Astrocyte (in vitro differentiated cells and primary cell): Measurements from ENCODE around the gene TARP.
"Not testable (repeated sequence)": the region's sequence is repeated elsewhere in the genome, so short reads cannot be mapped to it uniquely, and the experiment has no call there.

Experiments
- DNase-seq: peaks from one replicate; pipeline ENCODE4 v3.0.0-alpha.2; 2010; ENCODE audit warnings: low read depth
- FAIRE-seq: peaks from 2 replicates; lab custom pipeline; 2011; peaks lifted over from hg19 to GRCh38; lab: Jason Lieb, UNC
- H2AFZ ChIP-seq: 2 replicates; pipeline ENCODE4 v1.6.0; 2012; ENCODE audit warnings: low read depth, low read length, inconsistent platforms
- H3K27ac ChIP-seq: 2 replicates; pipeline ENCODE4 v1.5.1; 2011; ENCODE audit warnings: low read depth, low read length, inconsistent platforms
- H3K27me3 ChIP-seq: 2 replicates; pipeline ENCODE4 v1.6.0; 2011; ENCODE audit warnings: low read length, inconsistent platforms; ENCODE audit not compliant: insufficient read depth
- H3K36me3 ChIP-seq: 2 replicates; pipeline ENCODE4 v1.5.1; 2011; ENCODE audit warnings: low read length, inconsistent platforms; ENCODE audit not compliant: insufficient read depth
- H3K4me1 ChIP-seq: 2 replicates; pipeline ENCODE4 v1.5.1; 2011; ENCODE audit warnings: low read length, inconsistent platforms; ENCODE audit not compliant: insufficient read depth
- H3K4me2 ChIP-seq: 2 replicates; pipeline ENCODE4 v1.6.0; 2012; ENCODE audit warnings: low read length, inconsistent platforms
- H3K4me3 ChIP-seq: 2 replicates; pipeline ENCODE4 v1.5.1; 2011; ENCODE audit warnings: low read depth, mild to moderate bottlenecking, low read length, inconsistent platforms; ENCODE audit not compliant: insufficient read depth
- H3K79me2 ChIP-seq: 2 replicates; pipeline ENCODE4 v1.6.0; 2012; ENCODE audit warnings: mild to moderate bottlenecking, low read length, inconsistent platforms; ENCODE audit not compliant: insufficient read depth
- H3K9ac ChIP-seq: 2 replicates; pipeline ENCODE4 v1.6.0; 2012; ENCODE audit warnings: mild to moderate bottlenecking, low read length, inconsistent platforms
- H3K9me3 ChIP-seq: 2 replicates; pipeline ENCODE4 v1.5.1; 2012; ENCODE audit warnings: low read depth, mild to moderate bottlenecking, low read length, inconsistent platforms; ENCODE audit not compliant: insufficient read depth
- H4K20me1 ChIP-seq: 2 replicates; pipeline ENCODE4 v1.6.0; 2012; ENCODE audit warnings: low read length, inconsistent platforms; ENCODE audit not compliant: insufficient read depth
- H3K27ac Mint-ChIP-seq: one replicate; pipeline ENCODE4 v1.8.0; 2021; ENCODE audit warnings: mild to moderate bottlenecking, mixed read lengths; ENCODE audit not compliant: unreplicated experiment
- H3K27me3 Mint-ChIP-seq: one replicate; pipeline ENCODE4 v1.8.0; 2021; ENCODE audit warnings: low read depth, mixed read lengths; ENCODE audit not compliant: unreplicated experiment
- H3K36me3 Mint-ChIP-seq: one replicate; pipeline ENCODE4 v1.8.0; 2021; ENCODE audit warnings: low read depth, mixed read lengths; ENCODE audit not compliant: unreplicated experiment
- H3K4me1 Mint-ChIP-seq: one replicate; pipeline ENCODE4 v1.8.0; 2021; ENCODE audit warnings: low read depth, mixed read lengths; ENCODE audit not compliant: unreplicated experiment
- H3K4me3 Mint-ChIP-seq: one replicate; pipeline ENCODE4 v1.8.0; 2021; ENCODE audit warnings: mild to moderate bottlenecking, moderate library complexity, mixed read lengths; ENCODE audit not compliant: unreplicated experiment
- H3K9me3 Mint-ChIP-seq: one replicate; pipeline ENCODE4 v1.8.0; 2021; ENCODE audit warnings: mild to moderate bottlenecking, mixed read lengths; ENCODE audit not compliant: unreplicated experiment
- EZH2 ChIP-seq: IDR thresholded peaks from 2 replicates; pipeline ENCODE4 v1.6.1; 2012; ENCODE audit warnings: mild to moderate bottlenecking, low read length, inconsistent platforms; ENCODE audit not compliant: insufficient read depth
- TF ChIP-seq, protein P1 (sequence below): IDR thresholded peaks from 2 replicates; pipeline ENCODE4 v1.5.1; 2011; ENCODE audit warnings: low read depth, mild to moderate bottlenecking, inconsistent platforms, low read length, moderate library complexity; ENCODE audit not compliant: insufficient read depth

Gene TARP

DNA sequence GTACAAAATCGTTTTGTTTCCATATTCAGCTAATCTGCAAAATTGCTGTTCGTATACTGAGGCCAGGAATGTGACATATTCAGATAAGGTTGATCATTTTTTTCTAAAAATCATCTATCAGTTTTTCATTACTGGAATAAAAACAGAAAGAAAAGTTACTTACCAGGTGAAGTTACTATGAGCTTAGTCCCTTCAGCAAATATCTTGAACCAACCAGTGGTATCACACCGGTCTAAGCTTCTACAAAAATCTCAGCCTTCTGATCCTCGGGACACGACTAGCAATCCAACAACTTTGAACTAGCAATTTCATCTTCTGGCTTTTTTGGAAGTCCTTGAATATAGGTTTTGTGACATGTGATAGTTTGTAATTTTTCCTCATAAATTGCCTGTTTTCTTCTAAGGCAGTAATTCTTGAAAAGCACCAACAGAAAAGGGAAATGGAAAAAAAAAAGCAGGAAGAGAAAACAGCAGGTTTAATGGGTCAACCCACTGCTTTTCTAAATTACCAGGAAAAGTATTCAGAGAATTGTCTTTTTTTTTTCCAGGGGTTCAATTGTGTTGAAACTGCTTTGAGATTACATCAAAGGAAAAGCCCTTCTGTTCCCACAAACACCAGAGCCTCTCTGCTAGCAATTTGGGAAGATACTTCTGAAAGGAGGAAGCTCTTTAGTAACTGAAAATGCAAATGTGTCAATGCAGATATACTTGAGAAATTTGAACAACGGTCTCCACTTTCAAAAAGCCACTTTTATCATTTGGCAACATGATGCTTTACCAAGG is 2.9 kb upstream of the TARP start:
- H3K4me1 Mint-ChIP-seq, result peaks cover 5% of the 10 kb centered on the region
- no peak overlapping the region for H2AFZ ChIP-seq
- no peaks in the 10 kb centered on the region for H3K27me3 ChIP-seq
- no peak overlapping the region for H3K9ac ChIP-seq
- H3K36me3 ChIP-seq, result no peaks in the 10 kb centered on the region
- H3K27me3 Mint-ChIP-seq, result no peaks in the 10 kb centered on the region
- H4K20me1 ChIP-seq, result no peaks in the 10 kb centered on the region
- no peak for TF ChIP-seq EZH2
- TF ChIP-seq, protein P1, sequence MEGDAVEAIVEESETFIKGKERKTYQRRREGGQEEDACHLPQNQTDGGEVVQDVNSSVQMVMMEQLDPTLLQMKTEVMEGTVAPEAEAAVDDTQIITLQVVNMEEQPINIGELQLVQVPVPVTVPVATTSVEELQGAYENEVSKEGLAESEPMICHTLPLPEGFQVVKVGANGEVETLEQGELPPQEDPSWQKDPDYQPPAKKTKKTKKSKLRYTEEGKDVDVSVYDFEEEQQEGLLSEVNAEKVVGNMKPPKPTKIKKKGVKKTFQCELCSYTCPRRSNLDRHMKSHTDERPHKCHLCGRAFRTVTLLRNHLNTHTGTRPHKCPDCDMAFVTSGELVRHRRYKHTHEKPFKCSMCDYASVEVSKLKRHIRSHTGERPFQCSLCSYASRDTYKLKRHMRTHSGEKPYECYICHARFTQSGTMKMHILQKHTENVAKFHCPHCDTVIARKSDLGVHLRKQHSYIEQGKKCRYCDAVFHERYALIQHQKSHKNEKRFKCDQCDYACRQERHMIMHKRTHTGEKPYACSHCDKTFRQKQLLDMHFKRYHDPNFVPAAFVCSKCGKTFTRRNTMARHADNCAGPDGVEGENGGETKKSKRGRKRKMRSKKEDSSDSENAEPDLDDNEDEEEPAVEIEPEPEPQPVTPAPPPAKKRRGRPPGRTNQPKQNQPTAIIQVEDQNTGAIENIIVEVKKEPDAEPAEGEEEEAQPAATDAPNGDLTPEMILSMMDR, result no peak
- no peaks in the 10 kb centered on the region for H3K79me2 ChIP-seq
- no peaks in the 10 kb centered on the region for H3K9me3 Mint-ChIP-seq
- no peak overlapping the region for H3K4me3 Mint-ChIP-seq
- no peak for FAIRE-seq
- no peaks in the 10 kb centered on the region for H3K9me3 ChIP-seq
- H3K27ac Mint-ChIP-seq, result no peak overlapping the region
- no peak overlapping the region for H3K27ac ChIP-seq
- no peaks in the 10 kb centered on the region for H3K36me3 Mint-ChIP-seq
- H3K4me2 ChIP-seq, result no peak overlapping the region
- DNase-seq, result no peak
- no peak overlapping the region for H3K4me3 ChIP-seq
- no peaks in the 10 kb centered on the region for H3K4me1 ChIP-seq

DNA sequence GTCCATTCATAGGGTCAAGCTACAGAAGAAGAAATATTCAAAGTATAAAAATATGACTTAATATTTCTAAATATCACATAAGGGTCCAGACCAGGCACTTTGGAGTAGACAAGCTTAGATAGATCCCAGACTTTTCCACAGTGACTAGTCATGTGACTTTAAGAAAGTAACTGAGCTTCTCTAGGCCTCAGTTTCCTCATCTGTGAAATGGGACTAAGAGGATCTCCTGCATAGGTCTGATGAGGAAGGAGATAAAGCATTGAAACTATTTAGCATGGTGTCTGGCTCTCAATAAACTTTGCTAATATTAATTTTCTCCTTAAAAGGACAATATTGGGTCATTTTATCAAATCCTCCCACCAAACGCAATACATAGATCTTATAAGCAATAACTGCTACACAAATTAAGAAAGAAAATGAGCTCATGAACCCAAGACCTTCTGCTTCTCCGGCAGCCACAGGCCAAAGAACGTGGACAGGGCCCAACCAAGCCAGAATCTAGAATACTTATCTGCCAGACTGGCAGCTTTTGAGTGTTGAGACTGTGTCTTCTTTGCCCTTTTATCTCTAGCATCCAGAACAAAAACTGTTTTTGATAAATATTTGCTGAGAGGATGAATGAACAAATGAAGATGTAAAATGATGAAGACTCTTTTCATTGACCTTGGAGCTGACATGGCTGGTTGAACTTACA is 1.6 kb upstream of the TARP start:
- DNase-seq (no peak), FAIRE-seq (no peak)
- Mint-ChIP-seq H3K36me3 (no peaks in the 10 kb centered on the region), H3K27ac (no peak overlapping the region), H3K27me3 (no peaks in the 10 kb centered on the region), H3K4me3 (no peak overlapping the region), H3K9me3 (no peaks in the 10 kb centered on the region), H3K4me1 (peaks cover 4% of the 10 kb centered on the region)
- no peak overlapping the region for H3K9ac ChIP-seq
- H3K4me3 ChIP-seq, result no peak overlapping the region
- no peaks in the 10 kb centered on the region for H3K4me1 ChIP-seq
- no peaks in the 10 kb centered on the region for H3K36me3 ChIP-seq
- TF ChIP-seq, protein P1, result no peak
- TF ChIP-seq EZH2, result no peak
- no peak overlapping the region for H3K27ac ChIP-seq
- no peak overlapping the region for H2AFZ ChIP-seq
- H3K4me2 ChIP-seq, result no peak overlapping the region
- H3K9me3 ChIP-seq, result no peaks in the 10 kb centered on the region
- no peaks in the 10 kb centered on the region for H4K20me1 ChIP-seq
- no peaks in the 10 kb centered on the region for H3K27me3 ChIP-seq
- no peaks in the 10 kb centered on the region for H3K79me2 ChIP-seq

DNA sequence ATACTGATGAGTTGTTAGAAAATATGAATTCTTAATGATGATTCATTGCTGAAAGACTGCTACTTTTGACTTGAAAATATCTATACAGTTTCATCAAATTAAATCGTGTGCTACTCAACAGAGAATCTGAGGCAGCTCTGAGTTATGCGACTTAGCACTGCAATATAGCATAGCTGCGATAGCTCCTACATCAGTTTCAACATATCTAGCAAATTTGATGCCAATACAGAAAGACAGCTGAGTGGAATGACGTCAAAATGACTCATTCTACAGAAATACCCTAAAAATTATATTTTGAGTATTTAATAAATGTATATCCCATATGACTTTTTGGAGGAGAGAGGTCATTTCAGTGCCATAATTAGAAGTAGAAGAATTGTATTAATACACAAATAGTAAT is 1.1 kb upstream of the TARP start:
- Histone ChIP-seq H3K27me3 (no peaks in the 10 kb centered on the region), H3K9ac (no peak overlapping the region), H3K4me1 (no peaks in the 10 kb centered on the region), H2AFZ (no peak overlapping the region), H3K4me3 (no peak overlapping the region), H3K36me3 (no peaks in the 10 kb centered on the region), H3K79me2 (no peaks in the 10 kb centered on the region), H3K9me3 (no peaks in the 10 kb centered on the region), H3K27ac (no peak overlapping the region), H3K4me2 (no peak overlapping the region), H4K20me1 (no peaks in the 10 kb centered on the region)
- FAIRE-seq (no peak), DNase-seq (no peak)
- Mint-ChIP-seq H3K27ac (no peak overlapping the region), H3K4me3 (no peak overlapping the region), H3K9me3 (no peaks in the 10 kb centered on the region), H3K4me1 (no peaks in the 10 kb centered on the region), H3K27me3 (no peaks in the 10 kb centered on the region), H3K36me3 (no peaks in the 10 kb centered on the region)
- TF ChIP-seq, protein P1, result no peak
- TF ChIP-seq EZH2, result no peak

DNA sequence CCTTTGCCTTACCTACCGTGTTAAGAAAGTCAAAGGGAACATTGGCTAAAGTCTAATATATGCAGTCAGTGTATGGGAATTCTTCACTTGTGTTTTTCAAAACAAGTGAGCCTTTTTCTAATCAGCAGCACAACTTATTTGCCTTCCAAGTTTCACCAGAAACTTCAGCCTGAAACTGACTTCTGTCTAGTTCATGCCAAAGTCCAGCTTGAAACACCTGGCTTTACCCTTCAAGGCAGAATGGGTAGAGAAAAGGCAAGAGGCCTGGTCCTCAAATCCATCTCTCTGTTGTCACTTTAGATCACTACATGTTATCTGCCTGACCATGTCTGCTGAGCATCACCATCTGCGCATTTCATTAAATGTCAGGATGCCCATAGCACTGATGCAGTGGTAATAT is 3.0 kb downstream of the TARP start:
- DNase-seq, H3K4me2 ChIP-seq, H3K9ac ChIP-seq, H3K4me1 ChIP-seq, H3K4me3 ChIP-seq, H3K27me3 ChIP-seq, H2AFZ ChIP-seq, H3K27ac Mint-ChIP-seq, FAIRE-seq, H3K4me1 Mint-ChIP-seq, H3K27ac ChIP-seq, H4K20me1 ChIP-seq, H3K36me3 Mint-ChIP-seq, H3K9me3 Mint-ChIP-seq, H3K79me2 ChIP-seq, H3K36me3 ChIP-seq, H3K27me3 Mint-ChIP-seq, H3K4me3 Mint-ChIP-seq, H3K9me3 ChIP-seq: not testable (repeated sequence)
